Panc1 (cell line): ENCODE data around the gene CENPB. TPM values are rescaled to one million over a fixed set of nuclear protein-coding genes. Genes with fewer than 3 reads are reported as not detected.

ENCODE experiments used
- ATAC-seq: fragments of 200-7000 bp; cut with Tn5 transposase; 2 replicates; pipeline ENCODE4 v1.9.1; 2020; ENCODE audit warnings: mild to moderate bottlenecking, moderate library complexity
- BruUV-seq: library from RNA; stranded (reverse); fragments of 400-500 nt; replicated peaks from 2 replicates; lab custom pipeline; 2021; lab: Mats Ljungman, UMichigan
- CTCF ChIA-PET: fragments of 300-600 bp; sonication (Branson Sonifier 250); formaldehyde crosslinking; loops from one replicate; lab custom pipeline; 2022; ENCODE audit warnings: antibody characterized with exemption; lab: Charles Lee
- POLR2A ChIA-PET: fragments of 300-600 bp; sonication (Branson Sonifier 250); formaldehyde crosslinking; loops from one replicate; lab custom pipeline; 2022; ENCODE audit warnings: antibody characterized with exemption; lab: Charles Lee
- DNase-seq: peaks from one replicate; pipeline ENCODE4 v3.0.0-alpha.2; 2010; ENCODE audit warnings: low read depth, low spot score
- H3K27ac ChIP-seq: 2 replicates; pipeline ENCODE4 v1.5.1; 2011; ENCODE audit warnings: mild to moderate bottlenecking, low read length, inconsistent platforms
- H3K27me3 ChIP-seq: fragments of 200-500 bp; sonication (Bioruptor generic); 2 replicates; pipeline ENCODE4 v1.6.0; 2014; ENCODE audit warnings: low read length, inconsistent platforms; ENCODE audit not compliant: control insufficient read depth, insufficient read depth
- H3K36me3 ChIP-seq: fragments of 200-500 bp; sonication (Bioruptor generic); 2 replicates; pipeline ENCODE4 v1.5.1; 2014; ENCODE audit warnings: inconsistent platforms, mild to moderate bottlenecking, low read length, moderate library complexity; ENCODE audit not compliant: control insufficient read depth, insufficient read depth
- H3K4me1 ChIP-seq: 2 replicates; pipeline ENCODE4 v1.5.1; 2011; ENCODE audit warnings: inconsistent platforms, mild to moderate bottlenecking, low read length, moderate library complexity; ENCODE audit not compliant: control insufficient read depth, insufficient read depth
- H3K4me3 ChIP-seq, 2 experiments: 2 replicates each; pipeline ENCODE4 v1.5.1; 2011 to 2012; ENCODE audit warnings: low read depth in 2 of 2, low read length in 2 of 2, mild to moderate bottlenecking in 2 of 2, inconsistent platforms in 1 of 2, moderate library complexity in 1 of 2
- H3K9me3 ChIP-seq: fragments of 200-500 bp; sonication (Bioruptor generic); 2 replicates; pipeline ENCODE4 v1.5.1; 2014; ENCODE audit warnings: low read depth, mild to moderate bottlenecking, inconsistent platforms, low read length, moderate library complexity; ENCODE audit not compliant: control insufficient read depth, insufficient read depth
- CTCF ChIP-seq: fragments of 450-650 bp; IDR thresholded peaks from 2 replicates; pipeline ENCODE4 v1.5.1; 2017; ENCODE audit warnings: mild to moderate bottlenecking
- POLR2AphosphoS5 ChIP-seq: IDR thresholded peaks from 2 replicates; pipeline ENCODE4 v1.6.1; 2012; ENCODE audit warnings: mild to moderate bottlenecking, low read depth, low read length, moderate library complexity
- REST ChIP-seq, 2 experiments: IDR thresholded peaks; 2 replicates each; pipeline ENCODE4 v1.6.1; 2011 to 2012; ENCODE audit warnings: low read depth in 2 of 2, control low read depth in 1 of 2, low read length in 1 of 2, mild to moderate bottlenecking in 1 of 2, moderate library complexity in 1 of 2; ENCODE audit not compliant: insufficient read depth in 1 of 2
- SIN3A ChIP-seq: IDR thresholded peaks from 2 replicates; pipeline ENCODE4 v1.6.1; 2012; ENCODE audit warnings: low read depth, mild to moderate bottlenecking, low read length, moderate library complexity, borderline replicate concordance; ENCODE audit not compliant: insufficient read depth
- TCF7L2 ChIP-seq: IDR thresholded peaks from 2 replicates; pipeline ENCODE4 v1.6.1; 2011; ENCODE audit warnings: mild to moderate bottlenecking, low read depth, low read length, inconsistent platforms
- in situ Hi-C: cut with HindIII; loops from 2 replicates; pipeline ENCODE4 v1.10.0; 2016; ENCODE audit warnings: low sequenced_read_pairs, low pct_unique_long_range_greater_than_20kb
- intact Hi-C: fragments of 100-400 bp; cut with micrococcal nuclease; formaldehyde crosslinking; loops from one replicate; pipeline ENCODE4 v1.10.0; 2022; ENCODE audit not compliant: unreplicated experiment
- total RNA-seq: library from RNA; stranded (reverse); gene quantifications from one replicate; pipeline ENCODE4 v1.2.1, GENCODE V29; 2021; ENCODE audit not compliant: unreplicated experiment

CENPB gene
- total RNA-seq, 1 experiment from 2014 or later, result 154 TPM

GRCh38 chr20:3796477-3797225 lies 10.1 kb upstream of the CENPB start:
- Histone ChIP-seq H3K27ac (peak overlapping the region; percentile 97), H3K27me3 (no peaks in the 10 kb centered on the region), H3K4me3 (peak overlapping the region; percentile 90 to 97), H3K4me1 (peaks cover 16% of the 10 kb centered on the region), H3K9me3 (no peaks in the 10 kb centered on the region), H3K36me3 (peaks cover 10% of the 10 kb centered on the region)
- TF ChIP-seq TCF7L2 (no peak), POLR2AphosphoS5 (no peak), CTCF (no peak), REST (IDR thresholded peaks at IDR 0.05; ENCODE audit: insufficient read depth in 1 of 2, low read depth in 2 of 2, low read length in 1 of 2) (no peak)
- in situ Hi-C loops (no loop called here), intact Hi-C loops (no loop called here)
- no TSS peak for BruUV-seq
- POLR2A ChIA-PET, result interaction anchor here (0.8 kb wide), 1 partner anchor 9 kb away, joined by 4 read pairs; no protein-coding TSS in a partner anchor
- DNase-seq (no peak), ATAC-seq (peak; percentile 20)
- CTCF ChIA-PET, result interaction anchor here (0.8 to 1.0 kb wide), 3 partner anchors 10 to 28 kb away, joined by 3 to 4 read pairs (median 4); partner anchors contain the start of gene CENPB

GRCh38 chr20:3795511-3796468 lies 9.2 kb upstream of the CENPB start, which contains the start of gene CDC25B:
CDC25B (plus strand) TSS chr20:3796310; CDS start chr20:3796532, 222 bp downstream.
- ChIA-PET CTCF (interaction anchor here (0.6 to 1.0 kb wide), 5 partner anchors 9 to 259 kb away, joined by 3 to 4 read pairs (median 4); partner anchors contain the start of genes AP5S1 and CENPB), POLR2A (interaction anchor here (0.8 kb wide), 1 partner anchor 10 kb away, joined by 4 read pairs; no protein-coding TSS in a partner anchor)
- BruUV-seq, result TSS peak; percentile 96
- in situ Hi-C loops (no loop called here), intact Hi-C loops (no loop called here)
- Histone ChIP-seq H3K36me3 (peaks cover 10% of the 10 kb centered on the region), H3K27me3 (no peaks in the 10 kb centered on the region), H3K27ac (peak within 1 kb of the TSS; percentile 97), H3K4me3 (peak within 1 kb of the TSS; percentile 90 to 97), H3K9me3 (no peaks in the 10 kb centered on the region), H3K4me1 (peaks cover 16% of the 10 kb centered on the region)
- ATAC-seq (peak; percentile 93), DNase-seq (peak; percentile 73)
- TF ChIP-seq TCF7L2 (peak; percentile 36; the same call in 1 of the 2 replicates), REST (IDR thresholded peaks at IDR 0.05; ENCODE audit: insufficient read depth in 1 of 2, low read depth in 2 of 2, low read length in 1 of 2) (no peak), POLR2AphosphoS5 (peak; percentile 83), SIN3A (peak; percentile 87)
